ENCODE measurements around the gene STARD7.

- TF ChIP-seq, protein P1, sequence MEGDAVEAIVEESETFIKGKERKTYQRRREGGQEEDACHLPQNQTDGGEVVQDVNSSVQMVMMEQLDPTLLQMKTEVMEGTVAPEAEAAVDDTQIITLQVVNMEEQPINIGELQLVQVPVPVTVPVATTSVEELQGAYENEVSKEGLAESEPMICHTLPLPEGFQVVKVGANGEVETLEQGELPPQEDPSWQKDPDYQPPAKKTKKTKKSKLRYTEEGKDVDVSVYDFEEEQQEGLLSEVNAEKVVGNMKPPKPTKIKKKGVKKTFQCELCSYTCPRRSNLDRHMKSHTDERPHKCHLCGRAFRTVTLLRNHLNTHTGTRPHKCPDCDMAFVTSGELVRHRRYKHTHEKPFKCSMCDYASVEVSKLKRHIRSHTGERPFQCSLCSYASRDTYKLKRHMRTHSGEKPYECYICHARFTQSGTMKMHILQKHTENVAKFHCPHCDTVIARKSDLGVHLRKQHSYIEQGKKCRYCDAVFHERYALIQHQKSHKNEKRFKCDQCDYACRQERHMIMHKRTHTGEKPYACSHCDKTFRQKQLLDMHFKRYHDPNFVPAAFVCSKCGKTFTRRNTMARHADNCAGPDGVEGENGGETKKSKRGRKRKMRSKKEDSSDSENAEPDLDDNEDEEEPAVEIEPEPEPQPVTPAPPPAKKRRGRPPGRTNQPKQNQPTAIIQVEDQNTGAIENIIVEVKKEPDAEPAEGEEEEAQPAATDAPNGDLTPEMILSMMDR (IDR thresholded peaks at IDR 0.05) = no peak
- TF ChIP-seq EZH2 (IDR thresholded peaks at IDR 0.05; ENCODE audit: borderline replicate concordance, insufficient read depth, low read depth, low read length, poor library complexity, severe bottlenecking) = no peak
These were observed 41.0 kb upstream of the STARD7 start for GRCh38 chr2:96249654-96250053.

Measured in B cell (primary cell).